ENCODE data around the gene GCDH.

DNA sequence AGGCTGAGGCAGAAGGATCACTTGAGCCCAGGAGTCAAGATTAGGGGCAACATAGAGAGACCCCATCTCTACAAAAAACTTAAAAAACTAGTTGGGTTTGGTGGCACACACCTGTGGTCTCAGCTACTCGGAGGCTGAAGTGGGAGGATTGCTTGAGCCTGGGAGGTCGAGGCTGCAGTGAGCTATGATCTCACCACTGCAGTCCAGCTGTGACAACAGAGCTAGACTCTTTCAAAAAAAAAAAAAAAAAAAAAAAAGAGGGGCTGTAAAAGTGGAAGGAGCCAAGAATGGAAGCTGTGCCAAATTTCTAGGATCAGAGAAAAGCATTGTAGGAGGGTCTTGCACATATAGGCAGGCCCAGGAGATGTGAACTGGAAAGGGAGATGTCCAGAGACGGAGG is 19.3 kb upstream of the GCDH start:
- TF ChIP-seq POLR2A (IDR thresholded peaks at IDR 0.05; ENCODE audit: low read length) (no peak), GATA1 (IDR thresholded peaks at IDR 0.05; ENCODE audit: low read depth, low read length) (no peak)

All from erythroblast (primary cell).